Breast epithelium (tissue), 4 donors: ENCODE results near the gene SH2D3C. TPM values are rescaled to one million over a fixed set of nuclear protein-coding genes. Genes with fewer than 3 reads are reported as not detected.

Source experiments
- DNase-seq, 2 donors: peaks; one replicate each; pipeline ENCODE4 v3.0.0-alpha.2; 2019; ENCODE audit warnings: low spot score in 2 of 2
- H3K27ac ChIP-seq, 2 donors: fragments of 200-600 bp; sonication (generic) in 1 of 2; one replicate each; pipeline ENCODE4 v1.5.1; 2016 to 2019; ENCODE audit warnings: mild to moderate bottlenecking in 1 of 2
- H3K27me3 ChIP-seq, 2 donors: fragments of 200-600 bp; sonication (generic) in 1 of 2; one replicate each; pipeline versions ENCODE4 v1.5.1 to v1.6.0; 2017 to 2019; ENCODE audit warnings: control low read depth in 1 of 2, mild to moderate bottlenecking in 1 of 2
- H3K36me3 ChIP-seq: fragments of 200-600 bp; one replicate; pipeline ENCODE4 v1.5.1; 2019
- H3K4me1 ChIP-seq, 2 donors: fragments of 200-600 bp; sonication (generic); one replicate each; pipeline ENCODE4 v1.5.1; 2016 to 2019; ENCODE audit warnings: control low read depth in 1 of 2
- H3K4me3 ChIP-seq, 3 donors: fragments of 200-600 bp; sonication (generic); 1 replicate in 2 of 3; 2 replicates in 1 of 3; pipeline ENCODE4 v1.5.1; 2016 to 2019; ENCODE audit warnings: mild to moderate bottlenecking in 3 of 3, moderate library complexity in 2 of 3
- H3K9me3 ChIP-seq, 2 donors: fragments of 200-600 bp; sonication (generic) in 1 of 2; one replicate each; pipeline ENCODE4 v1.5.1; 2016 to 2019; ENCODE audit warnings: control low read depth in 1 of 2
- CTCF ChIP-seq, 3 donors: fragments of 450-650 bp; IDR thresholded peaks; one replicate each; pipeline ENCODE4 v1.5.1; 2016 to 2017; ENCODE audit warnings: antibody characterized with exemption in 3 of 3, mild to moderate bottlenecking in 3 of 3, moderate library complexity in 3 of 3
- POLR2A ChIP-seq: fragments of 450-650 bp; IDR thresholded peaks from one replicate; pipeline ENCODE4 v1.6.1; 2016; ENCODE audit warnings: antibody characterized with exemption, mild to moderate bottlenecking, moderate library complexity
- POLR2AphosphoS5 ChIP-seq, 3 donors: sonication (generic); formaldehyde crosslinking; IDR thresholded peaks; one replicate each; pipeline ENCODE4 v1.6.1; 2017; ENCODE audit warnings: antibody characterized with exemption in 3 of 3
- intact Hi-C: fragments of 100-400 bp; cut with DNase I; formaldehyde crosslinking; loops from one replicate; pipeline ENCODE4 v1.15.1; 2023; ENCODE audit warnings: low total_unique reads
- total RNA-seq, 3 donors: library from RNA; depleted of rRNA; stranded (reverse); fragments of >200 nt; gene quantifications; one replicate each; pipeline ENCODE4 v1.1.0, GENCODE V29; 2016

Gene SH2D3C
- total RNA-seq, 3 donors from 2014 or later, result 6.0 to 15.4 (median 6.9) TPM

GRCh38 chr9:127715470-127716337 lies 62.8 kb downstream of the SH2D3C start, which contains the start of the genes PTRH1 and TTC16:
PTRH1 (minus strand) TSS chr9:127715663; CDS start chr9:127715639, 24 bp downstream.
TTC16 (plus strand) TSS chr9:127716079; CDS start chr9:127716146, 67 bp downstream.
- no peaks in the 10 kb centered on the region for H3K36me3 ChIP-seq
- intact Hi-C loops, result no loop called here
- H3K9me3 ChIP-seq, result no peaks in the 10 kb centered on the region
- TF ChIP-seq POLR2AphosphoS5 (IDR thresholded peaks at IDR 0.05) (peak; percentile 87 to 91 (median 90)), POLR2A (peak; percentile 19), CTCF (IDR thresholded peaks at IDR 0.05) (no peak)
- peak within 1 kb of the TSS; percentile 86 to 87 for H3K27ac ChIP-seq
- H3K4me1 ChIP-seq, result peaks cover 3 to 5% of the 10 kb centered on the region in 2 donors
- H3K4me3 ChIP-seq, result peak within 1 kb of the TSS; percentile 73 to 88 (median 75)
- peak; percentile 96 to 98 for DNase-seq
- H3K27me3 ChIP-seq, result no peaks in the 10 kb centered on the region

- Histone ChIP-seq H3K4me1 (peaks cover 3 to 5% of the 10 kb centered on the region in 2 donors), H3K27me3 (no peaks in the 10 kb centered on the region), H3K36me3 (no peaks in the 10 kb centered on the region), H3K9me3 (no peaks in the 10 kb centered on the region), H3K4me3 (peak overlapping the region; percentile 73 to 88 (median 75)), H3K27ac (peak overlapping the region; percentile 86 to 87)
- TF ChIP-seq POLR2AphosphoS5 (IDR thresholded peaks at IDR 0.05), result no peak
- TF ChIP-seq POLR2A, result no peak
- TF ChIP-seq CTCF (IDR thresholded peaks at IDR 0.05), result no peak
- DNase-seq, result no peak
- intact Hi-C loops, result loop anchor here (1.0 kb wide), 1 partner anchor 110 kb away; no protein-coding TSS in a partner anchor
Measured at GRCh38 chr9:127714951-127715469, 63.5 kb downstream of the SH2D3C start.

- intact Hi-C loops, result loop anchor here (1.0 kb wide), 1 partner anchor 109 kb away; no protein-coding TSS in a partner anchor
- no peaks in the 10 kb centered on the region for H3K27me3 ChIP-seq
- no peaks in the 10 kb centered on the region for H3K9me3 ChIP-seq
- peak overlapping the region; percentile 73 to 88 (median 75) for H3K4me3 ChIP-seq
- TF ChIP-seq POLR2AphosphoS5 (IDR thresholded peaks at IDR 0.05), result no peak
- no peak for TF ChIP-seq POLR2A
- no peak for TF ChIP-seq CTCF (IDR thresholded peaks at IDR 0.05)
- no peaks in the 10 kb centered on the region for H3K36me3 ChIP-seq
- no peak overlapping the region for H3K27ac ChIP-seq
- peaks cover 3 to 5% of the 10 kb centered on the region in 2 donors for H3K4me1 ChIP-seq
- DNase-seq, result no peak
Measured at GRCh38 chr9:127714020-127714750, 64.3 kb downstream of the SH2D3C start.

GRCh38 chr9:127712867-127713266 lies 65.6 kb downstream of the SH2D3C start:
- Histone ChIP-seq H3K9me3 (no peaks in the 10 kb centered on the region), H3K36me3 (no peaks in the 10 kb centered on the region), H3K4me1 (peaks cover 3 to 5% of the 10 kb centered on the region in 2 donors), H3K27me3 (no peaks in the 10 kb centered on the region), H3K4me3 (no peak overlapping the region), H3K27ac (no peak overlapping the region)
- no peak for TF ChIP-seq POLR2AphosphoS5 (IDR thresholded peaks at IDR 0.05)
- no peak for TF ChIP-seq POLR2A
- no peak for TF ChIP-seq CTCF (IDR thresholded peaks at IDR 0.05)
- no peak for DNase-seq
- intact Hi-C loops, result no loop called here
